Adrenal gland (tissue), 12 donors: ENCODE measurements around the gene CLIC4. TPM values are rescaled to one million over a fixed set of nuclear protein-coding genes. Genes with fewer than 3 reads are reported as not detected.
A peak's percentile ranks its signal among the peaks of the same experiment; 100 is the strongest.

Experiments
- DNase-seq, 7 donors: peaks; one replicate each; pipeline ENCODE4 v3.0.0-alpha.2; 2019 to 2020
- H3K27ac ChIP-seq, 5 donors: fragments of 200-600 bp; sonication (generic) in 4 of 5; 1 replicate in 3 of 5; 2 replicates in 2 of 5; pipeline versions ENCODE4 v1.5.1 to v1.8.0; 2016 to 2020; ENCODE audit warnings: mild to moderate bottlenecking in 1 of 5
- H3K27me3 ChIP-seq: fragments of 200-600 bp; 2 replicates; pipeline ENCODE4 v1.8.0; 2021
- H3K36me3 ChIP-seq, 2 donors: fragments of 200-600 bp; replicated peaks in 1 of 2; 1 replicate in 1 of 2; 2 replicates in 1 of 2; pipeline versions ENCODE4 v1.5.1 to v1.8.0; 2018 to 2022
- H3K4me1 ChIP-seq, 2 donors: fragments of 200-600 bp; replicated peaks in 1 of 2; 1 replicate in 1 of 2; 2 replicates in 1 of 2; pipeline versions ENCODE4 v1.5.1 to v1.8.0; 2018 to 2021
- H3K4me3 ChIP-seq, 4 donors: fragments of 200-600 bp; sonication (generic) in 3 of 4; one replicate each; pipeline ENCODE4 v1.5.1; 2016 to 2018
- H3K9me3 ChIP-seq, 3 donors: fragments of 200-600 bp; sonication (generic) in 1 of 3; replicated peaks in 1 of 3; 1 replicate in 2 of 3; 2 replicates in 1 of 3; pipeline versions ENCODE4 v1.5.1 to v1.8.0; 2016 to 2021
- POLR2A ChIP-seq, 2 donors: fragments of 450-650 bp; IDR thresholded peaks; one replicate each; pipeline ENCODE4 v1.6.1; 2017; ENCODE audit warnings: antibody characterized with exemption in 2 of 2, mild to moderate bottlenecking in 2 of 2, moderate library complexity in 1 of 2
- WGBS, 4 donors: extraction: QIAGEN DNeasy Blood & Tissue Kit in 2 of 4; methylation state at CpG; one replicate each; pipeline versions ENCODE4 v1.1.5 to v1.1.7; 2013 to 2017; 5-methylcytosine and 5-hydroxymethylcytosine counted together
- intact Hi-C, 2 donors: fragments of 100-400 bp; cut with DNase I; formaldehyde crosslinking; loops; one replicate each; pipeline versions ENCODE4 v1.14.1 to v1.15.0; 2022 to 2023
- polyA plus RNA-seq, 3 donors: library from polyadenylated mRNA; stranded (reverse); fragments of 200-250 nt in 2 of 3; fragments of 350-450 nt in 1 of 3; fragmentation: Illumina TruSeq in 1 of 3; extraction: RNeasy Lipid Tissue Mini Kit (QIAGEN cat#74804) in 1 of 3; gene quantifications; one replicate each; pipeline ENCODE4 v1.2.3, GENCODE V29; 2013 to 2014
- total RNA-seq, 9 donors: library from RNA; depleted of rRNA in 4 of 9; stranded (reverse); fragments of >200 nt in 4 of 9; fragments of 120-200 nt in 1 of 9; fragmentation: NEBNext Ultra II Directional in 1 of 9; extraction: Animal tissue kit (Norgen Biotek cat#: 25700) in 1 of 9; gene quantifications; one replicate each; pipeline versions ENCODE4 v1.1.0 to v1.2.4, GENCODE V29; 2013 to 2023
- TF ChIP-seq, protein P1 (sequence below), 6 experiments: fragments of 450-650 bp in 4 of 6; fragments of 200-600 bp in 2 of 6; sonication (generic) in 1 of 6; IDR thresholded peaks; 1 replicate in 5 of 6; 2 replicates in 1 of 6; pipeline versions ENCODE4 v1.5.1 to v1.8.0; 2016 to 2021; ENCODE audit warnings: antibody characterized with exemption in 6 of 6, mild to moderate bottlenecking in 2 of 6, moderate library complexity in 1 of 6
- donor health status: healthy with polysubstance abuse.
- donor health status: Bipolar disorder and iron deficiency.
- donor health status: DM: yes; HTN: yes; CAD: no.
- donor health status: DM: no; HTN: no; CAD: no.
- donor health status: DM: no; HTN: no; CAD: no.
- donor health status: DM: yes; HTN: yes; CAD: no.

CLIC4 gene
- total and polyA plus RNA-seq, 12 donors, result 26.8 to 166 (median 107) TPM

DNA sequence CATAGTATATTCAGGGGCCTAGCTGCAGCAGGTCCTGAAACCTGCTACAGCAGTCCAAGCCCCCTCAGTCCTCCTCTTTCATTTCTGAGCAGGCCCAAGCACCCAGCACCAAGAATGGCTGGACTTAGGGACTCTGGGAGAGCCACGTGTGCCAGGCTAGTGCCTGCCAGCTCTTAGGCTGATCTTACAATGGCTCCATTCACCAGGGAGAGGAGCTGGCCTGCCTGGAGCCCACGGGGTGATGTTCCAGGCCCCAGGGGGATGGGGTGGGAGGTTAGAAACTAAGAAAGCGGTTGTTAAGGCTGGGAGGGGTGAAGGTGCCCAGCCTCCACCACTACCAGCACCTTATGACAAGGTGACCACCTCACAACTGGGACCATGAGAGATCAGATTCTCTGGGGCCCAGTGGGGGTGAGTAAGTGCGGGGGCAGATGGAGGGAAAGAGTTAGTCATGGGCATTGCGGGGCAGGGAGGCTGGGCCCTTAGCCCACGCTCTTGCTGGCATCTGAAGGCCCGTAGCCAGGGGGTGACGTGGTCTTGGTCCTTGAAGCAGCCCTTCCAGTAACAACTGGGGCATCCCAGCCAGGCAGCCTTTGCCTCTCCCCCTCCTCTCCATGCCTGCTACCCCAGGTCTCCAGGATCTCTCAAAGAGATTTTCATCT is 30.3 kb upstream of the CLIC4 start:
- H3K4me3 ChIP-seq, result no peak overlapping the region
- peak overlapping the region in 1 of 5 donors; percentile 20 for H3K27ac ChIP-seq
- WGBS, 4 donors, result 80 to 90% (median 82%) methylated on average over 1 to 8 of the region's 8 CpGs
- no peak for TF ChIP-seq POLR2A (IDR thresholded peaks at IDR 0.05)
- TF ChIP-seq, protein P1, sequence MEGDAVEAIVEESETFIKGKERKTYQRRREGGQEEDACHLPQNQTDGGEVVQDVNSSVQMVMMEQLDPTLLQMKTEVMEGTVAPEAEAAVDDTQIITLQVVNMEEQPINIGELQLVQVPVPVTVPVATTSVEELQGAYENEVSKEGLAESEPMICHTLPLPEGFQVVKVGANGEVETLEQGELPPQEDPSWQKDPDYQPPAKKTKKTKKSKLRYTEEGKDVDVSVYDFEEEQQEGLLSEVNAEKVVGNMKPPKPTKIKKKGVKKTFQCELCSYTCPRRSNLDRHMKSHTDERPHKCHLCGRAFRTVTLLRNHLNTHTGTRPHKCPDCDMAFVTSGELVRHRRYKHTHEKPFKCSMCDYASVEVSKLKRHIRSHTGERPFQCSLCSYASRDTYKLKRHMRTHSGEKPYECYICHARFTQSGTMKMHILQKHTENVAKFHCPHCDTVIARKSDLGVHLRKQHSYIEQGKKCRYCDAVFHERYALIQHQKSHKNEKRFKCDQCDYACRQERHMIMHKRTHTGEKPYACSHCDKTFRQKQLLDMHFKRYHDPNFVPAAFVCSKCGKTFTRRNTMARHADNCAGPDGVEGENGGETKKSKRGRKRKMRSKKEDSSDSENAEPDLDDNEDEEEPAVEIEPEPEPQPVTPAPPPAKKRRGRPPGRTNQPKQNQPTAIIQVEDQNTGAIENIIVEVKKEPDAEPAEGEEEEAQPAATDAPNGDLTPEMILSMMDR (IDR thresholded peaks at IDR 0.05), result no peak
- H3K27me3 ChIP-seq, result no peaks in the 10 kb centered on the region
- DNase-seq, result peak; percentile 33 to 90 (median 64)
- H3K9me3 ChIP-seq, result no peaks in the 10 kb centered on the region
- H3K4me1 ChIP-seq, result peaks cover 0 to 14% of the 10 kb centered on the region in 2 donors
- intact Hi-C loops, result no loop called here
- no peaks in the 10 kb centered on the region for H3K36me3 ChIP-seq

DNA sequence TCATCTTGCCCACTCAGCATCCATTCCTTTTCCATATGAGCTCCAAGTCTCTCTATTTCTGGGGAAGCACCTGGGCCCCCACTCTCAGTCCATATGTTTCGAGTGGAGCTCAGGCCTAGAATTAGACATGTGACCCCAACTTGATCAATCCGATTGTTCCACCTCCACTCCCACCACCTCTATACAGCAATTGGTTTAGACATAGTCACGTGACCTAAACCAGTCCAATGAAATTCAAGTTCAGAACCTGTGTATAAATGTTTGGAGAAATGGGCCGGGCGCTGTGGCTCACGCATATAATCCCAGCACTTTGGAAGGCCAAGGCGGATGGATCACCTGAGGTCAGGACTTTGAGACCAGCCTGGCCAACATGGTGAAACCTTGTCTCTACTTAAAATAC is 29.6 kb upstream of the CLIC4 start:
- WGBS, 4 donors, result 96 to 98% (median 97%) methylated on average over 6 to 7 of the region's 7 CpGs
- intact Hi-C loops, result no loop called here

DNA sequence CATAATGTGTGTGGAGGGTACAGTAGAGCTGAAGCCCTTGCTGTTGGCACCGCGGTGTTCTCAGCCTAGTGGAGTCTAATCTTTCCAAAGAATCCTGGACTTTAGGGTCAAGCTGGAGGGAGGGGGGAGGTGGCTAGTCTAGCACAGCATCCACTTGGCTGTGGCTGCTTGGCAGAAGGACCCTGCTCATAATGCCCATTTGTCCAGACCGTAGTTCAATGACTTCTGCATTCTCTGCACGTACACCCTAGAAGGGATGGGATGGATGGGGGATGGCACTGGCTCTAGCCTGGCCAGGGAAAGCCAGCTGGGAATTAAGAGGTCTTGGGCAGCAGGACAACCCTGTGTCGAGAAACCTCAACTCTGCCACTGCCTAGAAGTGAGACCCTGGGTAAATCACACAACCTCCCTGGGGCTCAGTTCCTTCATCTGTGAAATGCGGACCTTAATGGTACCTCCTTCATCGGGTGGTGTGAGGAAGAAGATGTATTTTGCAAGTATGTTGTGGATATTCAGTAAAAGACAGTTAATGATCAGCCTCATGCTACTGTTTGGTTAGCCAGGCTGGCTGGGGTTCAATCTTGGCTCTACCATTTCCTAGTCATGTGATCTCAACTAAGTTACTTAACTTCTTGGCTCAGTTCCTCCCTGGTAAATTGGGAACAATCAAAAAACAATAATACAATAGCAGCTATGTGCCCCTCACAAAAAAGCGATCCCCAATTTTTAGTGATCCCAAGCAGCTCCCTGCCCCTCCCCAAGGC is 27.2 kb upstream of the CLIC4 start:
- intact Hi-C loops, result no loop called here
- Histone ChIP-seq H3K4me3 (no peak overlapping the region), H3K36me3 (no peaks in the 10 kb centered on the region), H3K9me3 (no peaks in the 10 kb centered on the region), H3K27ac (no peak overlapping the region), H3K27me3 (no peaks in the 10 kb centered on the region), H3K4me1 (peaks cover 0 to 10% of the 10 kb centered on the region in 2 donors)
- DNase-seq, result no peak
- TF ChIP-seq, protein P1 (IDR thresholded peaks at IDR 0.05), result no peak
- no peak for TF ChIP-seq POLR2A (IDR thresholded peaks at IDR 0.05)
- 80 to 90% (median 86%) methylated on average over 8 of the region's 8 CpGs for WGBS, 4 donors

More for the DNA sequence above, 29.6 kb upstream of the CLIC4 start:
- no peak for DNase-seq
- H3K9me3 ChIP-seq, result no peaks in the 10 kb centered on the region
- H3K4me3 ChIP-seq, result no peak overlapping the region
- H3K27ac ChIP-seq, result no peak overlapping the region
- H3K4me1 ChIP-seq, result peaks cover 0 to 10% of the 10 kb centered on the region in 2 donors
- H3K36me3 ChIP-seq, result no peaks in the 10 kb centered on the region
- TF ChIP-seq, protein P1 (IDR thresholded peaks at IDR 0.05), result no peak
- no peak for TF ChIP-seq POLR2A (IDR thresholded peaks at IDR 0.05)
- H3K27me3 ChIP-seq, result no peaks in the 10 kb centered on the region

DNA sequence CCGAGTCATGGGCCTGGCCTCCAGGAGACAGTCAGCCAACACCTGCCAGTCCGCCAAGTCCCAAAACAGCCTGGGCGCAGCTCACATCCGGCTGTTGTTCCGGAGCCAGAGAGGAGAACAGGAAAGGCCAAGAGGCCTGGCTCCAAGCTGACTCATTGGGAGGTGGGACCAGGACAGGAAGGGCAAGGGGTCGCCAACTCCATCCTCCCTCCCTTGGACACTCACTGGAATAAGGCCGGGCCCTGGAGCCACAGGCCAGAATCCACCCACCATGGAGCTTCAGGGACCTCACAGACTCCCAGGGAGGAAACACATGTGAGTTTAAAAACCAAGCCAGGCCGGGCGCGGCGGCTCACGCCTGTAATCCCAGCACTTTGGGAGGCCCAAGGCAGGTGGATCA is 25.1 kb upstream of the CLIC4 start:
- H3K4me3 ChIP-seq, result no peak overlapping the region
- no peaks in the 10 kb centered on the region for H3K9me3 ChIP-seq
- peak; percentile 56 to 90 (median 71) for DNase-seq
- TF ChIP-seq, protein P1 (IDR thresholded peaks at IDR 0.05), result no peak
- TF ChIP-seq POLR2A (IDR thresholded peaks at IDR 0.05), result no peak
- intact Hi-C loops, result no loop called here
- H3K27me3 ChIP-seq, result no peaks in the 10 kb centered on the region
- 29 to 67% (median 59%) methylated on average over 6 to 12 of the region's 12 CpGs for WGBS, 4 donors
- peak overlapping the region in 2 of 5 donors; percentile 45 to 83 for H3K27ac ChIP-seq
- H3K36me3 ChIP-seq, result no peaks in the 10 kb centered on the region
- H3K4me1 ChIP-seq, result peaks cover 0 to 17% of the 10 kb centered on the region in 2 donors
